ENCODE measurements around the gene GLG1.

The GLG1 gene

DNA sequence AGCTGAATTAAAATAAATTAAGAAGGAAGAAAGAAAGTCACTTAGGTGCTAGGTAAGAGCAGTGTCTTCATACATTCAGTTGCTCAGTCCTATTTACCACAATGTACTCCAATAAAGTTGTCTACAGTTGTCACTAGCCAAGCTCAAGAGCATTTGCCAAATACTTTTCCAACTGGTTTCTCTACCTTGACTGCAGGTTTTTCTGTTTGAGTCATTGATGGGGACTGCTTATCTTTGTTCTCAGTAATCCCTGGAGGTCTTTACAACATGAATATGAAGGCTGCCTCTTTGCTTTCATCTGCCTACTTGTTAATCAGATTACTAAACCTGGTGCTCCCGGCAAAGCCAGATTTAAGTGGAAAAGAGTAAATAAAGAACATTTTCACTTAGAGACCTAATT is 121.0 kb downstream of the GLG1 start:
- Histone ChIP-seq H3K27ac (ENCODE audit: low read length) (no peak overlapping the region), H3K27me3 (ENCODE audit: insufficient read depth, low read length) (no peaks in the 10 kb centered on the region), H3K36me3 (ENCODE audit: insufficient read depth, low read depth, low read length) (peaks cover 77% of the 10 kb centered on the region), H3K4me1 (ENCODE audit: insufficient read depth, low read length) (no peaks in the 10 kb centered on the region), H3K9ac (ENCODE audit: low read depth, low read length) (no peak overlapping the region), H3K4me3 (ENCODE audit: low read length) (no peak overlapping the region), H3K9me3 (ENCODE audit: insufficient read depth, low read depth, low read length) (no peaks in the 10 kb centered on the region)

DNA sequence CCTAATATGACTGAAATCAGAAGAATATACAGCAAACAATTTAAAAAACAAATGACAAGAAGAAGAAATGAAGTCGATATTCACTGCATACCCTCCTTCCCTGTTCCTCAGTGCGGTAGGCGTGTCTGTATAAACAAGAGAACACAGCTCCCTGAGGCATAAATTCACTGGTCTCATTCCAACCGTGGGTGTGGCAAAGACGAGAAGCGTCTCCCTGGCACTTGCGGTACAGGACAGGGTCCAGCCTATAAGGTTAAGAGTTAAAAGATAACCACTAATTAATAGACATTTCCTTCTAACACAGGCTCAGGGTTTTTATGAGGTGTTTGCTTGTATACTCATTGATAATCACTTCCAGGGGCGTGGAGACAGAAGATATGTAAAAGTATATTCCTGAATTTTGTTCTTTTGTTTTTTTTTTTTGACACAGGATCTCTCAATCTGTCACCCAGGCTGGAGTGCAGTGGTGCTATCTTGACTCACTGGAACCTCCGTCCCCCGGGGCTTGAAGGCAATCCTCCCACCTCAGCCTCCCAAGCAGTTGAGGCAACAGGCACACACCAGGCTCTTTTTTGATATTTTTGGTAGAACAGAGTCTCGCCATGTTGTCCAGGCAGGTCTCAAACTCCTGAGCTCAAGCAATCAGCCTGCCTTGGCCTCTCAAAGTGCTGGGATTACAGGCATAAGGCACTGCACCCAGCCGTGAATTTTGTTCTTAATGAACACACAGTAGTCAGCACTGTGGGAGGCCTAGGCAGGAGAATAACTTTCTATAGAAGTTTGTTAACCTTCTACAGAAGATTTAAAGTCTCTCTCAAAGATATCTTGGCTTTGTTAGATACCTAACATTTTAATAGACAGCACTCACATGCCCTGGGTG is 126.5 kb downstream of the GLG1 start:
- H3K4me3 ChIP-seq (ENCODE audit: low read length) = no peak overlapping the region
- no peaks in the 10 kb centered on the region; the same call in 1 of the 2 replicates for H3K4me1 ChIP-seq (ENCODE audit: insufficient read depth, low read length)
- no peaks in the 10 kb centered on the region for H3K27me3 ChIP-seq (ENCODE audit: insufficient read depth, low read length)
- H3K36me3 ChIP-seq (ENCODE audit: insufficient read depth, low read depth, low read length) = peaks cover 83% of the 10 kb centered on the region
- H3K9me3 ChIP-seq (ENCODE audit: insufficient read depth, low read depth, low read length) = no peaks in the 10 kb centered on the region
- H3K9ac ChIP-seq (ENCODE audit: low read depth, low read length) = no peak overlapping the region
- no peak overlapping the region for H3K27ac ChIP-seq (ENCODE audit: low read length)

DNA sequence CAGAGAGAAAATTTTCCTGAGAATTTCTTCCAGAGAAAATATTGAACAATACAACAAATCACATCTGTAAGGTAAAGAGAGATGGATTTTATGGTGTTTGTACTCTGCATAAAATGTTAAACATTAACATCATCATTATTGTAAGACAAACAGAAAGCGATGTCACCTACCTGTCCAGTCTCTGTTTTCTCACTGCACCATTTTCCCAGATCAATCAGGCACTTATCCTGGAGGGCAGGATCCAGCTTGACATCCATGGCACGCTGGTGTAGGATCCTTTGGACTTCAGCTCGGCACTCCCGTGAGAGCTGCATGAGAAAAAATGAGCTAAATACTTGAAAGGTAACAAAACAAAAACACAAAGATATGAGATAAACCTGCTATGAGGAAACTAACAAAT is 129.7 kb downstream of the GLG1 start:
- Histone ChIP-seq H3K36me3 (ENCODE audit: insufficient read depth, low read depth, low read length) (peaks cover 83% of the 10 kb centered on the region), H3K4me1 (ENCODE audit: insufficient read depth, low read length) (no peaks in the 10 kb centered on the region; the same call in 1 of the 2 replicates), H3K9ac (ENCODE audit: low read depth, low read length) (no peak overlapping the region), H3K27ac (ENCODE audit: low read length) (no peak overlapping the region), H3K9me3 (ENCODE audit: insufficient read depth, low read depth, low read length) (no peaks in the 10 kb centered on the region), H3K4me3 (ENCODE audit: low read length) (no peak overlapping the region), H3K27me3 (ENCODE audit: insufficient read depth, low read length) (no peaks in the 10 kb centered on the region)

DNA sequence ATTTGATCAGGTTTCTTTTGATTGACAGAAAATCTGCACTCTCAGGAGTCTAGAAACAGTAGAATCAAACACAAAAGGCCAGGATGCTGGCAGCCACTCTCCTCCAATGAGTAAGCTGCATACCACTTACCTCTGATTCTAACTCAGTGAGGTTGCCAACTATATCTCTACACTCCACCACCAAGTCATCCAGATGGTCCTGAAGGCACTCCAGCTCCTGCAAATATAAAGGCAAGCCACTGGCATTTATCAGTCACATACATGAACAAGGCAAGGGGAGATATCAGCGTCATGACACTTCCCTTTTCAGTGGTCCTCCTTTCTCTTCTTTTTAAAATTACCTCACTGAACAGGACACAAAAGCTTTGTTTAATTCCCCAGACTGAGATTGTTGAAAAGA is 132.5 kb downstream of the GLG1 start:
- no peaks in the 10 kb centered on the region; the same call in 1 of the 2 replicates for H3K4me1 ChIP-seq (ENCODE audit: insufficient read depth, low read length)
- H3K9ac ChIP-seq (ENCODE audit: low read depth, low read length) = no peak overlapping the region
- H3K36me3 ChIP-seq (ENCODE audit: insufficient read depth, low read depth, low read length) = peaks cover 86% of the 10 kb centered on the region
- no peak overlapping the region for H3K27ac ChIP-seq (ENCODE audit: low read length)
- H3K4me3 ChIP-seq (ENCODE audit: low read length) = no peak overlapping the region
- no peaks in the 10 kb centered on the region for H3K27me3 ChIP-seq (ENCODE audit: insufficient read depth, low read length)
- H3K9me3 ChIP-seq (ENCODE audit: insufficient read depth, low read depth, low read length) = no peaks in the 10 kb centered on the region

DNA sequence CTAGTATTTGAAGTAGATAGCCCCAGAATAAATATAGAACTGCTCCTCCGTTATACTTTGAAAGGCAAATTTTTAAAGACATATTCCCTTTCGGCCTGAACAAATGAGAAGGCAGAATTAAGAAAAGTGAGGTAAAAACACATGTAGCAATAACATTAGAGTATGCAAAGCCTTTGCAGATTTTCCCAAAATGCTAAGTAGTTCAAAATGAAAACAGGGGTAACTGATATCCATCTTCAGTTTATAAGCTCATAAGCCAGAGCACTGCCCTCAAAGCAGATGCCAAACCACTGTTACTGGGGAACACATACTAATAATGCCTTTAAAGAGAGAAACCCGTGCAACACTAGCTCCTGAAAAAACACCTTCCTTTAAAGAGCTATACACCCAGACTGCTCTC is 134.4 kb downstream of the GLG1 start:
- Histone ChIP-seq H3K27me3 (ENCODE audit: insufficient read depth, low read length) (no peaks in the 10 kb centered on the region), H3K4me3 (ENCODE audit: low read length) (no peak overlapping the region), H3K9ac (ENCODE audit: low read depth, low read length) (no peak overlapping the region), H3K4me1 (ENCODE audit: insufficient read depth, low read length) (no peaks in the 10 kb centered on the region), H3K9me3 (ENCODE audit: insufficient read depth, low read depth, low read length) (no peaks in the 10 kb centered on the region), H3K36me3 (ENCODE audit: insufficient read depth, low read depth, low read length) (peaks cover 91% of the 10 kb centered on the region), H3K27ac (ENCODE audit: low read length) (no peak overlapping the region)

DNA sequence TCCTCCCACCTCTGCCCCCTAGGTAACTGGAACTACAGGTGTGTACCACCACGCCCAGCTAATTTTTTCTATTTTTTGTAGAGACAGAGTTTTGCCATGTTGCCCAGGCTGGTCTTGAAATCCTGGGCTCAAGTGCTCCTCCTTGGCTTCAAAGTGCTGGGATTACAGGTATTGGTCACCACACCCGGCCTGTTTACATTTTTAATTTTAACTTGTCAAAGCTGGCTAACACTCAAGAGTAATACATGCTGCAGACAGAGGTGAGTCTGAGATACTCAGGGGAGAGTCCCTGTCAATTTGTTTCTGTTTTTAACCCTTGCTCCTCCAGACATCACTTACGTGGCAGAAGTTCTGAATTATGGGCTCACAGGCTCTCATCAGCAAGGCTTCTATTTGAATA is 134.9 kb downstream of the GLG1 start:
- Histone ChIP-seq H3K36me3 (ENCODE audit: insufficient read depth, low read depth, low read length) (peaks cover 91% of the 10 kb centered on the region), H3K4me3 (ENCODE audit: low read length) (no peak overlapping the region), H3K27me3 (ENCODE audit: insufficient read depth, low read length) (no peaks in the 10 kb centered on the region), H3K4me1 (ENCODE audit: insufficient read depth, low read length) (no peaks in the 10 kb centered on the region), H3K27ac (ENCODE audit: low read length) (no peak overlapping the region), H3K9me3 (ENCODE audit: insufficient read depth, low read depth, low read length) (no peaks in the 10 kb centered on the region), H3K9ac (ENCODE audit: low read depth, low read length) (no peak overlapping the region)

DNA sequence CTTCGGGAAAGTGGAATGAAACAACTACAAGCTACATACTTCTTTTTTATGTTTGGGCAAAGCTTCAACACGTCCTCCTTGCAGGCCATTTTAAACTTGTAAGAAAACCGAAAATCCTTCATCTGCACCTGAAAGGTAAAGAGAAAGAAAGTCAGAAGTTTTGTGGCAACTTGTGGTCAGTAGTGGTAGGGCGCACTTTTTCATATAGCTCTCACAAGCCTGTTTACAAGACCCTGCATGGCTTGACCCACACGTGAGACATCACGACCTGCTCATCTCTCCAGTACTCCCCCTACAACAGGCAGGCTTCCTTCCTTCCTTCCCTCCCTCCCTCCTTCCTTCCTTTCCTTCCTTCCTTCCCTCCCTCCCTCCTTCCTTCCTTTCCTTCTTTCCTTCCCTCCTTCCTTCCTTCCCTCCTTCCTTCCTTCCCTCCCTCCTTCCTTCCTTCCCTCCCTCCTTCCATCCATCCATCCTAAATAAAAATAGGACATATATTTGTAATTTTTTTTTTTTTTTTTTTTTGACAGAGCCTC is 136.9 kb downstream of the GLG1 start:
- no peaks in the 10 kb centered on the region for H3K27me3 ChIP-seq (ENCODE audit: insufficient read depth, low read length)
- H3K9ac ChIP-seq (ENCODE audit: low read depth, low read length) = no peak overlapping the region
- H3K36me3 ChIP-seq (ENCODE audit: insufficient read depth, low read depth, low read length) = peaks cover 93% of the 10 kb centered on the region
- H3K27ac ChIP-seq (ENCODE audit: low read length) = no peak overlapping the region
- H3K9me3 ChIP-seq (ENCODE audit: insufficient read depth, low read depth, low read length) = no peaks in the 10 kb centered on the region
- no peaks in the 10 kb centered on the region for H3K4me1 ChIP-seq (ENCODE audit: insufficient read depth, low read length)
- H3K4me3 ChIP-seq (ENCODE audit: low read length) = no peak overlapping the region

DNA sequence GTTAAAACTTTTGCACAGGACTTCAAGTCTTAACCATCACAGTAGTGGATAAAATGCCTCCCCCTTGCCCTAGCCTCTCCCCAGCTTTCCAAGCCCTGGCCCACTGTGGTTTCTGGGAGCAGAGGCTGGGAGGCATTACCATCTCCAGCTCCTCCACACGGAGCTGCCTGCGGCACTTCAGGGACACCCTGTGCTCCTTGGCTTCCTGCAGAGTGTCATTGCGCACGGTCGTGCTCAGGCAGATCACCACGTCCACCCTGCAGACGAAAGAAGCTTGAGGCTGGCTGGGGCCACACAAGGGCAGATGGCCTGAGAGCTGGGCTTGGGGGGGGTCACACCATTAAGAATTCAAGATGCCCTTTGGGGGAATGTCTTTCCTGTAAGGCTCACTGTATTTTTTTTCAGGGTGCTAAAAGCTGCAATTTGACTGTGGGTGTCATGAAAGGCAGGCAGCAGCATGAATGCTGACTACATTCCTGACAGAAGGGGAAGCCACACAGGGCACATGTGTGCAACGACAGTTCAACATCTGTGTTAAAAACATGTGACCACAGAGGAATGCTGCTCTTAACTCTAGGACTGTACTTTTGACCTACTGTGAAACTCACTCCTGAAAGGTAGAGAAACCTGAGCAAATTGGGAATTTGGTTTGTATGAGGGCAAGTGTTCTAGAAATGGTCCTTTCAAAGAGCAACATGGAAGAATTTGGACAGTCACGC is 137.9 kb downstream of the GLG1 start:
- no peak overlapping the region for H3K4me3 ChIP-seq (ENCODE audit: low read length)
- no peaks in the 10 kb centered on the region for H3K9me3 ChIP-seq (ENCODE audit: insufficient read depth, low read depth, low read length)
- no peak overlapping the region for H3K27ac ChIP-seq (ENCODE audit: low read length)
- H3K27me3 ChIP-seq (ENCODE audit: insufficient read depth, low read length) = no peaks in the 10 kb centered on the region
- H3K9ac ChIP-seq (ENCODE audit: low read depth, low read length) = no peak overlapping the region
- H3K36me3 ChIP-seq (ENCODE audit: insufficient read depth, low read depth, low read length) = peaks cover 95% of the 10 kb centered on the region
- no peaks in the 10 kb centered on the region for H3K4me1 ChIP-seq (ENCODE audit: insufficient read depth, low read length)

DNA sequence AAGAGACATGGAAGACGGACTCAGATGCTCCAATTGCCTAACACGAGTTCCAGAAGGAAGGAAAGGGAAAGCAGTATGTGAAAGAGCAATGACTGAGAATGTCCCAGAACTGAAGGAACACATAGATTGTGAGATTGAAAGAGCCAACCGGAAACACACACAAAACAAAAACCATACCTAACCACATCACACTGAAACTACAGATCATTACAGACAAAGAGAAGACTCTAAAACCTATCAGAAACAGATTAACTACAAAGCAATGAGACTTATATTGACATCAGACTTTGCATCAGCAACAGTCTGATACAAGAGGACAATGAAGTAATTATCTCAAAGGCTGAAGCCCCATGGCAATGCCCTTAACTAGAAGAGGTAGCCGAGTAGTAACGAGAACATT is 140.0 kb downstream of the GLG1 start:
- no peaks in the 10 kb centered on the region for H3K9me3 ChIP-seq (ENCODE audit: insufficient read depth, low read depth, low read length)
- H3K9ac ChIP-seq (ENCODE audit: low read depth, low read length) = no peak overlapping the region
- peaks cover 98% of the 10 kb centered on the region for H3K36me3 ChIP-seq (ENCODE audit: insufficient read depth, low read depth, low read length)

DNA sequence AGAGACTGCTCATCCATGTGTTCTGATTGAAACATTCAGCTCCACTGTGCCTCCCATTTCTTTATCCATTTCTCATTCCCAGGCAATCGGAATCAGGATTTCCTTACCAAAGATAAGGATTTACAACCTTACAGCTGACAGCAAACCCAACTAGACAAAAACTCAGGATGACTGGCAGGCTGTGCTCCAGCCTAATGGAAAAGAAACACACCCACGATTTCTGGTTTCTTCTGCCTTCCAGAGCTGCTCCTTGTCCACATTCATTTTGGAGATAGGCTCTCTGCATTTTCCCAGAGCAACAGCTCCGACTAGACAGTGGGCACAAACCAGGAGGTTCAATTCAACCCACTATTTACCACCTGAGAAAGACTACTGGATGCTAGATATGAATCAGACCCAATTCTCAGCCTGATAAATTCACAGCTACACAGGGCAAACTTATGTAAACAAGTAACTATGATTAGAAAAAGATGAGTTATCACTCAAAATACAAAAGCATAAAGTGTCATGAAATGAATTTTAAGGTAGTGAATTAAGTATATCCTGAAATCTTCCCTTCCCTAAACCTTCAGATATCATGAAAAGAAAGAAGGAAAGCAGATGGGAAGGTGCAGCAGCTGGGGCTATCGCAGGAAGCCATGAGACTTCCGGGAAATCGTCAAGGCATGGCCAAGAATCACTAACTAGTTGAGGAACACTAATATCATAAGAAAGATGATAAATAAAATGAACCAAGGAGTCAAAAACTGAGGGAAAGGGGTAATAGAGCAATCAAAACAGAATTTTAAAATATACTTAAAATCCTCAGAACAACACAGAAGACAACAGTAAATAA is 140.8 kb downstream of the GLG1 start:
- no peaks in the 10 kb centered on the region for H3K9me3 ChIP-seq (ENCODE audit: insufficient read depth, low read depth, low read length)
- H3K9ac ChIP-seq (ENCODE audit: low read depth, low read length) = no peak overlapping the region
- H3K27ac ChIP-seq (ENCODE audit: low read length) = no peak overlapping the region
- peaks cover 95% of the 10 kb centered on the region for H3K36me3 ChIP-seq (ENCODE audit: insufficient read depth, low read depth, low read length)
- H3K4me1 ChIP-seq (ENCODE audit: insufficient read depth, low read length) = no peaks in the 10 kb centered on the region
- no peaks in the 10 kb centered on the region for H3K27me3 ChIP-seq (ENCODE audit: insufficient read depth, low read length)
- H3K4me3 ChIP-seq (ENCODE audit: low read length) = no peak overlapping the region

More for the DNA sequence above, 140.0 kb downstream of the GLG1 start:
- Histone ChIP-seq H3K27ac (ENCODE audit: low read length) (no peak overlapping the region), H3K4me3 (ENCODE audit: low read length) (no peak overlapping the region), H3K4me1 (ENCODE audit: insufficient read depth, low read length) (no peaks in the 10 kb centered on the region), H3K27me3 (ENCODE audit: insufficient read depth, low read length) (no peaks in the 10 kb centered on the region)

DNA sequence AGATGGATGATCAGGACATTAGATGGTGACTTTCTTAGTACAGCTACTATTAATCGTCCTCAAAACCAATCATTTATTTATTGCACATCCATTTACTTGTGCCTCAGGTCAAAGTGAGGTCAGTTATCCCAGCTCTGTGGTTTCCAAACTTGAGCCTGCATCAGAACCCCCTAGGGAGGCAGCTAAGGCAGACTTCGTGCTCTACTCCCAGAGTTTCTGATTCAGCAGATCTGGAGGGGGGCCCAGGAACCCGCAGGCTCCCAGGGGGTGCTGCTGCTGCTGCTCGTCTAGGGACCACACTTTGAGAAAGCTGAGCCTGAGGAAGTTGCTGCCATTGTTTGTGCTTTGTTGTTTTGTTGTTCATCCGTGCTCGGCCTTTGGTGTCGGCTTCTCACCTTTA is 141.6 kb downstream of the GLG1 start:
- H3K4me1 ChIP-seq (ENCODE audit: insufficient read depth, low read length) = no peaks in the 10 kb centered on the region
- no peaks in the 10 kb centered on the region for H3K27me3 ChIP-seq (ENCODE audit: insufficient read depth, low read length)
- no peak overlapping the region for H3K27ac ChIP-seq (ENCODE audit: low read length)
- H3K9me3 ChIP-seq (ENCODE audit: insufficient read depth, low read depth, low read length) = no peaks in the 10 kb centered on the region
- H3K9ac ChIP-seq (ENCODE audit: low read depth, low read length) = no peak overlapping the region
- peaks cover 95% of the 10 kb centered on the region for H3K36me3 ChIP-seq (ENCODE audit: insufficient read depth, low read depth, low read length)
- no peak overlapping the region for H3K4me3 ChIP-seq (ENCODE audit: low read length)
